NCI-H2107 treated with DMSO at 0.1 percent for 48 hours (cell line): Measurements from ENCODE around the gene TAGAP.
A peak's percentile ranks its signal among the peaks of the same experiment; 100 is the strongest.

Source experiments
- DNase-seq: peaks from one replicate; lab custom pipeline; 2025; ENCODE audit not compliant: unreplicated experiment; lab: John Stamatoyannopoulos, UW

Gene TAGAP

GRCh38 chr6:159044899-159045727 is at the start of gene TAGAP:
TAGAP (minus strand) TSS chr6:159044991; CDS start chr6:159044146, 845 bp downstream.
- DNase-seq, result no peak

GRCh38 chr6:159093609-159094443 is 49.0 kb upstream of the TAGAP start:
- DNase-seq, result no peak

GRCh38 chr6:159092631-159093030 is 47.8 kb upstream of the TAGAP start:
- no peak for DNase-seq

- no peak for DNase-seq
These were observed 46.0 kb upstream of the TAGAP start for GRCh38 chr6:159090530-159091480.

- DNase-seq, result no peak
These were observed 45.1 kb upstream of the TAGAP start for GRCh38 chr6:159089909-159090308.

GRCh38 chr6:159089443-159089842 is 44.7 kb upstream of the TAGAP start:
- DNase-seq, result no peak

- DNase-seq, result no peak
These were observed 41.3 kb upstream of the TAGAP start for GRCh38 chr6:159086033-159086618.

- DNase-seq, result no peak
These were observed 40.7 kb upstream of the TAGAP start for GRCh38 chr6:159085396-159085895.

GRCh38 chr6:159084493-159085091 is 39.8 kb upstream of the TAGAP start:
- DNase-seq, result no peak

- DNase-seq, result no peak
These were observed 38.4 kb upstream of the TAGAP start for GRCh38 chr6:159083146-159083545.

GRCh38 chr6:159082039-159082815 is 37.4 kb upstream of the TAGAP start:
- DNase-seq, result no peak

- DNase-seq, result no peak
These were observed 35.6 kb upstream of the TAGAP start for GRCh38 chr6:159080217-159080976.

- DNase-seq, result no peak
These were observed 34.6 kb upstream of the TAGAP start for GRCh38 chr6:159079367-159079766.

GRCh38 chr6:159077123-159077522 is 32.3 kb upstream of the TAGAP start:
- DNase-seq, result no peak

GRCh38 chr6:159075506-159076228 is 30.9 kb upstream of the TAGAP start:
- no peak for DNase-seq

GRCh38 chr6:159074876-159075275 is 30.1 kb upstream of the TAGAP start:
- no peak for DNase-seq

- DNase-seq, result peak; percentile 7
These were observed 29.4 kb upstream of the TAGAP start for GRCh38 chr6:159074120-159074684.
